Uterus (tissue), 4 donors: ENCODE results near the gene LY6G6F. TPM values are rescaled to one million over a fixed set of nuclear protein-coding genes. Genes with fewer than 3 reads are reported as not detected.

Experiments
- DNase-seq, 2 donors: peaks; one replicate each; pipeline ENCODE4 v3.0.0-alpha.2; 2019 to 2020
- H3K27ac ChIP-seq, 2 donors: fragments of 200-600 bp; sonication (generic); 1 replicate in 1 of 2; 2 replicates in 1 of 2; pipeline ENCODE4 v1.5.1; 2016 to 2018
- H3K27me3 ChIP-seq, 2 donors: fragments of 200-600 bp; sonication (generic); one replicate each; pipeline ENCODE4 v1.5.1; 2018 to 2019; ENCODE audit warnings: control low read depth in 1 of 2
- H3K36me3 ChIP-seq, 2 donors: fragments of 200-600 bp; sonication (generic); one replicate each; pipeline ENCODE4 v1.5.1; 2019; ENCODE audit warnings: control low read depth in 1 of 2
- H3K4me1 ChIP-seq, 2 donors: fragments of 200-600 bp; sonication (generic); one replicate each; pipeline ENCODE4 v1.5.1; 2018 to 2019; ENCODE audit warnings: control low read depth in 1 of 2
- H3K4me3 ChIP-seq, 2 donors: fragments of 200-600 bp; sonication (generic); 1 replicate in 1 of 2; 2 replicates in 1 of 2; pipeline ENCODE4 v1.5.1; 2018 to 2019; ENCODE audit warnings: mild to moderate bottlenecking in 1 of 2
- H3K9me3 ChIP-seq, 2 donors: fragments of 200-600 bp; sonication (generic); one replicate each; pipeline ENCODE4 v1.5.1; 2019; ENCODE audit warnings: control low read depth in 1 of 2
- CTCF ChIP-seq, 4 experiments: fragments of 200-600 bp in 2 of 4; fragments of 450-650 bp in 2 of 4; sonication (generic) in 2 of 4; IDR thresholded peaks; one replicate each; pipeline ENCODE4 v1.5.1; 2016 to 2019; ENCODE audit warnings: antibody characterized with exemption in 4 of 4, mild to moderate bottlenecking in 2 of 4, moderate library complexity in 1 of 4
- POLR2A ChIP-seq, 2 donors: fragments of 450-650 bp; IDR thresholded peaks; one replicate each; pipeline ENCODE4 v1.6.1; 2016; ENCODE audit warnings: antibody characterized with exemption in 2 of 2, mild to moderate bottlenecking in 1 of 2, moderate library complexity in 1 of 2
- intact Hi-C: fragments of 100-400 bp; cut with DNase I; formaldehyde crosslinking; loops from one replicate; pipeline ENCODE4 v1.15.1; 2023; ENCODE audit warnings: low total_unique reads
- total RNA-seq, 4 donors: library from RNA; depleted of rRNA in 3 of 4; stranded (reverse); fragments of >200 nt in 3 of 4; gene quantifications; one replicate each; pipeline versions ENCODE4 v1.1.0 to v1.2.4, GENCODE V29; 2014 to 2023
- donor health status: DM: yes; HTN: yes; CAD: no.

Gene LY6G6F
- total RNA-seq, 4 donors from 2014 or later, result not detected

- intact Hi-C loops, result no loop called here
- no peaks in the 10 kb centered on the region for H3K4me1 ChIP-seq
Observed at GRCh38 chr6:31692886-31693285, 13.8 kb upstream of the LY6G6F start.

GRCh38 chr6:31693535-31693934, 13.1 kb upstream of the LY6G6F start:
- no peak for DNase-seq
- Histone ChIP-seq H3K27ac (no peak overlapping the region), H3K36me3 (no peaks in the 10 kb centered on the region), H3K4me3 (no peak overlapping the region), H3K9me3 (no peaks in the 10 kb centered on the region), H3K27me3 (no peaks in the 10 kb centered on the region), H3K4me1 (no peaks in the 10 kb centered on the region)
- TF ChIP-seq POLR2A (IDR thresholded peaks at IDR 0.05), result no peak
- no peak for TF ChIP-seq CTCF (IDR thresholded peaks at IDR 0.05)
- intact Hi-C loops, result no loop called here

More at GRCh38 chr6:31692886-31693285, 13.8 kb upstream of the LY6G6F start:
- no peak overlapping the region for H3K27ac ChIP-seq
- no peaks in the 10 kb centered on the region for H3K9me3 ChIP-seq
- H3K27me3 ChIP-seq, result no peaks in the 10 kb centered on the region
- DNase-seq, result no peak
- no peak overlapping the region for H3K4me3 ChIP-seq
- no peak for TF ChIP-seq CTCF (IDR thresholded peaks at IDR 0.05)
- TF ChIP-seq POLR2A (IDR thresholded peaks at IDR 0.05), result no peak
- no peaks in the 10 kb centered on the region for H3K36me3 ChIP-seq

- Histone ChIP-seq H3K4me1 (peaks cover 7 to 9% of the 10 kb centered on the region in 2 donors), H3K36me3 (no peaks in the 10 kb centered on the region), H3K27ac (no peak overlapping the region), H3K4me3 (no peak overlapping the region), H3K27me3 (no peaks in the 10 kb centered on the region), H3K9me3 (no peaks in the 10 kb centered on the region)
- DNase-seq, result no peak
- TF ChIP-seq CTCF (IDR thresholded peaks at IDR 0.05) (no peak), POLR2A (IDR thresholded peaks at IDR 0.05) (no peak)
- intact Hi-C loops, result no loop called here
Observed at GRCh38 chr6:31697555-31697954, 9.1 kb upstream of the LY6G6F start.

- no peak for DNase-seq
- Histone ChIP-seq H3K4me1 (peaks cover 7 to 9% of the 10 kb centered on the region in 2 donors), H3K4me3 (no peak overlapping the region), H3K36me3 (no peaks in the 10 kb centered on the region), H3K27ac (peak overlapping the region in 1 of 2 donors; percentile 11), H3K9me3 (no peaks in the 10 kb centered on the region), H3K27me3 (no peaks in the 10 kb centered on the region)
- intact Hi-C loops, result loop anchor here (5.0 kb wide), 1 partner anchor 934 kb away; no protein-coding TSS in a partner anchor
- no peak for TF ChIP-seq POLR2A (IDR thresholded peaks at IDR 0.05)
- TF ChIP-seq CTCF (IDR thresholded peaks at IDR 0.05), result no peak
Observed at GRCh38 chr6:31700740-31701401, 5.8 kb upstream of the LY6G6F start.

GRCh38 chr6:31701666-31702404, 4.8 kb upstream of the LY6G6F start:
- no peak for TF ChIP-seq CTCF (IDR thresholded peaks at IDR 0.05)
- no peak for TF ChIP-seq POLR2A (IDR thresholded peaks at IDR 0.05)
- no peaks in the 10 kb centered on the region for H3K36me3 ChIP-seq
- H3K4me3 ChIP-seq, result peak overlapping the region; percentile 79 to 82
- no peaks in the 10 kb centered on the region for H3K9me3 ChIP-seq
- no peak for DNase-seq
- intact Hi-C loops, result loop anchor here (5.0 kb wide), 1 partner anchor 935 kb away; no protein-coding TSS in a partner anchor
- no peaks in the 10 kb centered on the region for H3K27me3 ChIP-seq
- H3K4me1 ChIP-seq, result peaks cover 7 to 9% of the 10 kb centered on the region in 2 donors
- peak overlapping the region; percentile 96 to 98 for H3K27ac ChIP-seq
